NB4 (cell line): ENCODE measurements around the gene CEP85.

ENCODE experiments used
- CTCF ChIP-seq: IDR thresholded peaks from one replicate; pipeline ENCODE4 v1.5.1; 2012; ENCODE audit warnings: low read depth, low read length
- MAX ChIP-seq: IDR thresholded peaks from 2 replicates; pipeline ENCODE4 v1.6.1; 2011; ENCODE audit warnings: low read depth, low read length
- MYC ChIP-seq: IDR thresholded peaks from 2 replicates; pipeline ENCODE4 v1.6.1; 2011; ENCODE audit warnings: low read depth, low read length
- POLR2A ChIP-seq: IDR thresholded peaks from 2 replicates; pipeline ENCODE4 v1.6.1; 2011; ENCODE audit warnings: mild to moderate bottlenecking; ENCODE audit not compliant: insufficient read length; ENCODE audit errors: extremely low read depth

GRCh38 chr1:26197813-26198212 lies 36.2 kb upstream of the CEP85 start:
- TF ChIP-seq POLR2A (no peak), CTCF (no peak), MYC (no peak), MAX (no peak)
